ENCODE measurements around the gene PADI6. TPM values are rescaled to one million over a fixed set of nuclear protein-coding genes. Genes with fewer than 3 reads are reported as not detected.

The PADI6 gene
- total RNA-seq, 1 donor from 2014 or later = not detected

- no peak for DNase-seq (ENCODE audit: low read depth, low spot score)
- Mint-ChIP-seq H3K9me3 (no peaks in the 10 kb centered on the region), H3K27ac (ENCODE audit: unreplicated experiment) (no peak overlapping the region), H3K27me3 (ENCODE audit: low read depth) (peaks cover 5% of the 10 kb centered on the region), H3K4me3 (peak overlapping the region; percentile 89), H3K4me1 (peaks cover 50% of the 10 kb centered on the region), H3K36me3 (ENCODE audit: low read depth) (peaks cover 17% of the 10 kb centered on the region)
- TF ChIP-seq, protein P1, sequence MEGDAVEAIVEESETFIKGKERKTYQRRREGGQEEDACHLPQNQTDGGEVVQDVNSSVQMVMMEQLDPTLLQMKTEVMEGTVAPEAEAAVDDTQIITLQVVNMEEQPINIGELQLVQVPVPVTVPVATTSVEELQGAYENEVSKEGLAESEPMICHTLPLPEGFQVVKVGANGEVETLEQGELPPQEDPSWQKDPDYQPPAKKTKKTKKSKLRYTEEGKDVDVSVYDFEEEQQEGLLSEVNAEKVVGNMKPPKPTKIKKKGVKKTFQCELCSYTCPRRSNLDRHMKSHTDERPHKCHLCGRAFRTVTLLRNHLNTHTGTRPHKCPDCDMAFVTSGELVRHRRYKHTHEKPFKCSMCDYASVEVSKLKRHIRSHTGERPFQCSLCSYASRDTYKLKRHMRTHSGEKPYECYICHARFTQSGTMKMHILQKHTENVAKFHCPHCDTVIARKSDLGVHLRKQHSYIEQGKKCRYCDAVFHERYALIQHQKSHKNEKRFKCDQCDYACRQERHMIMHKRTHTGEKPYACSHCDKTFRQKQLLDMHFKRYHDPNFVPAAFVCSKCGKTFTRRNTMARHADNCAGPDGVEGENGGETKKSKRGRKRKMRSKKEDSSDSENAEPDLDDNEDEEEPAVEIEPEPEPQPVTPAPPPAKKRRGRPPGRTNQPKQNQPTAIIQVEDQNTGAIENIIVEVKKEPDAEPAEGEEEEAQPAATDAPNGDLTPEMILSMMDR (conservative IDR thresholded peaks at IDR 0.05) = no peak
These were observed 62.0 kb downstream of the PADI6 start for GRCh38 chr1:17434016-17434415.

DNA sequence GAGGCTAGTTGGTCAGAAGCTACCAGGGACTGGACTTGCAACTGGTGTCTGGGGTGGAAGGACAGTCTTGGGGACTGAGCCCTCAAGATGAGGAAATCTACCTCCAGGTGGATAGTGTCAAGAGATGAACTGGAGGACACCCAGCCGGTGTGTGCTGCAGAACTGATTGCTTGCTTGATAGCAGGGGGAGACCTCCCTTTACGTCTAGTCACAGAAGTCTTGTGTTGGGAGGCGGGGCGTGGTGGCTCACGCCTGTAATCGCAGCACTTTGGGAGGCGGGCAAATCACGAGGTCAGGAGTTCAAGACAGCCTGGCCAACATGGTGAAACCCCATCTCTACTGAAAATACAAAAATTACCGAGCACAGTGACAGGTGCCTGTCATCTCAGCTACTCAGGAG, 62.6 kb downstream of the PADI6 start:
- H3K27ac Mint-ChIP-seq (ENCODE audit: unreplicated experiment) = no peak overlapping the region
- H3K27me3 Mint-ChIP-seq (ENCODE audit: low read depth) = peaks cover 10% of the 10 kb centered on the region
- H3K4me1 Mint-ChIP-seq = peaks cover 49% of the 10 kb centered on the region
- H3K36me3 Mint-ChIP-seq (ENCODE audit: low read depth) = peaks cover 13% of the 10 kb centered on the region
- H3K9me3 Mint-ChIP-seq = no peaks in the 10 kb centered on the region
- TF ChIP-seq, protein P1 (conservative IDR thresholded peaks at IDR 0.05) = no peak
- H3K4me3 Mint-ChIP-seq = peak overlapping the region; percentile 89
- DNase-seq (ENCODE audit: low read depth, low spot score) = no peak

DNA sequence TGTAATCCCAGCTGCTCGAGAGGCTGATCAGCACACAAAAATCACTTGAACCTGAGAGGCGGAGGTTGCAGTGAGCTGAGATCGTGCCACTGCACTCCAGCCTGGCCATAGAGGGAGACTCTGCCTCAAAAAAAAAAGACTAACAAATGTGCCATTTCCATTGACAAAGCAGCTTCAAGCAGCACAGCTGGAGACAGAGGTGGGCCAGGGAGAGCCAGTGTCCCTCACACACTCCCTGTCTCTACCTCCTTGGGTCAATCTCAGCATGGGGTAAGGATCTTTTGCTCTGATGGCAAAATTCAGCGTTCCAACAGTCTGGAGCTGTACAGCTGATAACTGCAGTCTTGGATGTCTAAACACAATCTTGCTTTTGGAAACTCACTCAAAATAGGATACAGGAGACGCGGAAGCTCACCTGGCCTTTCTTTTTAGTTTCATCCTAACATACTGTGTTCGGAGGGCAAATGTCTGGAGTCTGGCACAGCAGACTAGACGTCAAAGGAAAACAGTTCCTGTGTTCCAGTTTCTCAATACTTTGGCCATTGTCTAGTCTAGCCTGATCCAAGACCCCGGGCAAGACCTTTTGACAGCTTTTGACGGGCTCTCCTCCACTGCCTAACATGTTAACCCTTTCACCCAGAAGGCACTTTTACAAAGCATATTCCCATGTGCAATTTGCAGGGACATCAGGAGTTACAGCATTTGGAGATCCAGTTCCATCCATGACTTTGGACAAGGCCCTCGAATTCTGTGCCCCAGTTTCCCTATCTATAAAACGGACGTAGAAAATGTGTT, 64.6 kb downstream of the PADI6 start:
- TF ChIP-seq, protein P1 (conservative IDR thresholded peaks at IDR 0.05) = no peak
- H3K4me3 Mint-ChIP-seq = peak overlapping the region; percentile 89
- peak overlapping the region; percentile 77 for H3K27ac Mint-ChIP-seq (ENCODE audit: unreplicated experiment)
- peaks cover 29% of the 10 kb centered on the region for H3K27me3 Mint-ChIP-seq (ENCODE audit: low read depth)
- peak; percentile 14 for DNase-seq (ENCODE audit: low read depth, low spot score)
- H3K9me3 Mint-ChIP-seq = no peaks in the 10 kb centered on the region
- H3K36me3 Mint-ChIP-seq (ENCODE audit: low read depth) = peaks cover 9% of the 10 kb centered on the region
- H3K4me1 Mint-ChIP-seq = peaks cover 56% of the 10 kb centered on the region

DNA sequence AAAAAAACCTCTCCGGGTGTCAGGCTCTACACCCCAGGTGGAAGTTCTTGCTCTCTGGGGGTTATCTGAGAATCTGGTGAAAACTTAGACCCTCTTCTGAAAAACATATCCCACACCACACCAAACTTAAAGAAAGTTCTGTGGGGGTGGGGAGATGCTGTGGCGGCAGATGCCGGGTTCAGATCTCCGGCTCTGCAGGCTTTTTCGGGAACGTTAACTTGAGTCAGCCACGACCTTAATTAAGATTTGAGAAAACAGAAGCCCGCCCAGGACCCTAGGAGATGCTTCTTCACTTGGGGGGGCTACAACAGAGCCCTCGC, 65.2 kb downstream of the PADI6 start:
- Mint-ChIP-seq H3K36me3 (ENCODE audit: low read depth) (peaks cover 6% of the 10 kb centered on the region), H3K4me1 (peaks cover 54% of the 10 kb centered on the region), H3K27ac (ENCODE audit: unreplicated experiment) (peak overlapping the region; percentile 77), H3K4me3 (peak overlapping the region; percentile 89), H3K27me3 (ENCODE audit: low read depth) (peaks cover 34% of the 10 kb centered on the region), H3K9me3 (no peaks in the 10 kb centered on the region)
- TF ChIP-seq, protein P1 (conservative IDR thresholded peaks at IDR 0.05) = no peak
- DNase-seq (ENCODE audit: low read depth, low spot score) = no peak

DNA sequence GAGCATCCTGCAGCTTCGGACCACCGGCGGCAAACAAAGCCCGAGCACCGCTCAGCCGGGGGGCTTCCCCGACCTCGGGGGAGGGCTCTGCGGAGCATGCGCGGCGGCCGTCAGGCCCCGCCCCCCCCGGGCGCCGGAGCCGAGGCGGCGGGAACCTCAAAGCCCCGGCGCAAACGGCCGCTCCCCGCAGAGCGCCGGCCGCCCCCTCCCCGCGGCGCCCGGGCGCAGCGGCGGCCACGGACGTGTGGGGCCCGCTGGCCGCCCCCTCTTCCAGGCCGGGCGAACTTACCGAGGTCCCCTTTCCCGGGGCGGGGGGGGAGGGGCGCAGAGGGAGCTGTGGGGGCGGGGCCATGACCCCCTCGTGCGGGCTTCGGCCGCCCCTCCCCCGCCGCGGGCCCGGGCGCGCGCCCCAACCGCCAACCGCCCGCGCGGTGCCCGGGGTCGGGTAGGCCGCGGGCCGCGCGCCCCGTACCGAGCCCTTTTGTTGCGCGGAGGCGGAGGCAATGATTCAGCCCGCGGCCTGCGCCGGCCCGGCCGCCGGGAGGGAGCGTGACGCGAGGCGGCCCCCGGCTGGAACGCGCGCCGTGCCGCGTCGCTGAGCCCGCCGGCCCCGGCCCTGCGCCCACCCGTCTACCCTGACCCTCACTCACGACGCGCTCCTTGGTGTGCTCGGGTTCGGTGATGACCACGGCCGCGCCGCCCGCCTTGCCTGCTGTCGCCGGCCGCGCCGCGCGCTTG, 65.8 kb downstream of the PADI6 start:
- peaks cover 54% of the 10 kb centered on the region for H3K4me1 Mint-ChIP-seq
- peaks cover 6% of the 10 kb centered on the region for H3K36me3 Mint-ChIP-seq (ENCODE audit: low read depth)
- no peaks in the 10 kb centered on the region for H3K9me3 Mint-ChIP-seq
- H3K27me3 Mint-ChIP-seq (ENCODE audit: low read depth) = peaks cover 38% of the 10 kb centered on the region
- peak; percentile 34 for DNase-seq (ENCODE audit: low read depth, low spot score)
- H3K27ac Mint-ChIP-seq (ENCODE audit: unreplicated experiment) = no peak overlapping the region
- TF ChIP-seq, protein P1 (conservative IDR thresholded peaks at IDR 0.05) = no peak
- peak overlapping the region; percentile 89 for H3K4me3 Mint-ChIP-seq
